Stimulated activated CD8-positive, alpha-beta memory T cell treated with anti-CD3 and anti-CD28 coated beads, Interleukin-2, amount 100 ng/mL, for 48 hours (primary cell): Measurements from ENCODE around the gene CYB5A.
"Not testable (repeated sequence)": the region's sequence is repeated elsewhere in the genome, so short reads cannot be mapped to it uniquely, and the experiment has no call there.

Experiments used
- DNase-seq, 2 donors: peaks; one replicate each; pipeline ENCODE4 v3.0.0-alpha.2; 2020; ENCODE audit warnings: low read depth in 2 of 2

Gene CYB5A, protein sequence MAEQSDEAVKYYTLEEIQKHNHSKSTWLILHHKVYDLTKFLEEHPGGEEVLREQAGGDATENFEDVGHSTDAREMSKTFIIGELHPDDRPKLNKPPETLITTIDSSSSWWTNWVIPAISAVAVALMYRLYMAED

DNA sequence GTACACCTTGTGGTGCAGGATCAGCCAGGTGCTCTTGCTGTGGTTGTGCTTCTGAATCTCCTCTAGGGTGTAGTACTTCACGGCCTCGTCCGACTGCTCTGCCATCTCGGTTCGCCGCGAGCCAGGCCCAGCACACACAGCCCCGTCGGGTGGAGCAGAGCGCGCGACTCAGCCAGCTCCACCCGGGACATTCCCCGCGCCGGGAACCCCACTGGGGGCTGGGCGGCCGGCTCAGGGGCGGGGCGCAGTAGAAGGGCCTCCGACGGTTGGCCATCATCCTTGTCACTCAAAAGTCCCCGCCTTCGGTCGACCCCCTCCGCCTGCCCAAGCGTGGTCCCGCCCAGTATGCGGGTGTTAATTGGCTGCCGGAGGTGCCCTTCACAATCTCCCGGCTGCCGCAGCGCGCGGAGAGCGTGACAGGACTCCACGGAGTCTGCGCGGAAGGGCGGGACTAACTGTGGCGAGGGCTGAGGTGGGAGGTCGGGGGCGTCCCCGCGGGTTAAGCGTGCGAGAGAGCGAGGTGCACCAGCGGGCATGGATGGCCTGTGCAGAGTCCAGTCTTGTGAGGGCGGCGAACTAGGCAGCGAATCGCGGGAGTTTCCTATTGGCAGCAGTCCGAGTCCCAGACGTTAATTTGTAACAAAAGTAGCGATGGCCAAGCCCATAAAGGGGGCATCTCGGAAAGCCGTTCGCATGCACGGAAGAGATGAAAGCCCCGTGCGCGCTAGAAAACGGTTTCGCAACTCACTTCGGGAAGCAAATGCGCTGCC lies at the start of gene CYB5A:
TSS of gene CYB5A (minus strand) at position 193 of the 770 bp plus-strand sequence. CDS start at position 105, 88 bp downstream.
- DNase-seq, result peak; percentile 93 to 96

DNA sequence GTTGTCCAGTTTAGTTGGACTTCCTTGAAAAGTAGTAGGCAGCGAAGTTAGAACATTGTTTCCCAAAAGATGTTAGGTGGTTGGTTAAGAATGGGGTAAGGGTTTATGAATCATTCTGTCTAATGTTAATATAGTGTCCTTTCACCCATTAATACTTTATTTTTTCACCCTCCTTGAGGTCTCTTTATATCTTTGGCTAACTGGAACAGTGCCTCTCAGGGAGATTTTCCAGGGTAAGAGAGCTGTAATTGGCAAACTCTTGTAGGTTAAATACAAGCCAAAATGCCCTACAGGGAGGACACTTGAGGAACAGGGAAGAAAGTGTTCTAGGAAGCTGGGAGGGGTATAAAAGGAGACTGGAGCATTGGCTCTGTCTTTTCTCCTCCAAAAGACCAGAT lies 46.1 kb upstream of the CYB5A start:
- DNase-seq, result no peak

DNA sequence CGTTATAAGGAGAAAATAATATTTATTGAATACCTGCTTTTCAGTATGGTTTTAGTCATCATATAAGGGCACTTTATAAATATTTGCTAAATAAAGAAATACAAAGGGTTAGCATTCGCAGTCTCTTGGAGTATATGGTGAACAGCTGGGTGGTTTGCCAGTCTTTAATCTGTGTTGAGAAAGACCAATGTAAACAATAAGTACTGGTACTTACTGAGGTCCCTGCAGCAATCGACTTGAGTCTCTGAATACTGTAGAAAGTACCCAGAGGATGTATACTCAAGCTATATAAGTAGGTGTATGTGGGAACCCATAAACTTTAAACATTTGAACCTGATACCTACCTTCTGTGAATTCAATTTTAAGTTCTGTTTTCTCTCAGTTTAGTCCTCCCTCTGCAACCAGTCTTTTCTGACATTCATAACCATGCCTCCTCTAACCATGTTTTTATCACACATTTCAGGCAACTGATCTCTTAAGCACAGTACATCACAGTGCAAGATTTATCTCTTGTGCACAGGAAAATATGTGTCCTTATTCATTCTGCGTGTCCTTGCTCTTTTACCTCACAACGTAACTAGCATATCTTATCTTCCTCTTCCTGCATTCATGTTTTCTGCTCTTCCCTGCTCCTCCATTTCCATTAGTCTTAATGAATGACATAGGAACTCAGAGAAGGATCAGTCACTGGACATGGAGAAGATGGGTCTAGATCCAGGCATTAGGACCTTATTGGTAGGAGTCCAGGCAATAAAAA lies 45.6 kb upstream of the CYB5A start:
- DNase-seq, result no peak

DNA sequence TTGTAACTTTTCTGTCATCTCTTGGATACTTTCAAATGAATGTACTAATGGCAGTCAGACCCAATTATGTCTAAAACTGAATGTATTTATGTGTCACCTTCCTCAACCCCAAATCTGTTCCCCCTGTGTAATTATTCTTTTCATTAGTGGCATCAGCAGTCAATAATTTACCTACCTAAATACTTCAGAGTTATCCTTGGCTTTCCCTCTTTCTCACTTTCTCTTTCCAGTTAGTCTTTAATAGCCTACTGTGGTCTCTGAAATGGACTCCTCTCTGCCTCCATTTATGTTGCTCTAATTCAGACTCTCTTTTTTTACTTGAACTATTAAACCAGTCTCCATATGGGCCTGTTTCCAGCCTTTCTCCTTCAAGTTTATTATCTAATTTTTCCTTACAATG lies 44.9 kb upstream of the CYB5A start:
- no peak for DNase-seq

DNA sequence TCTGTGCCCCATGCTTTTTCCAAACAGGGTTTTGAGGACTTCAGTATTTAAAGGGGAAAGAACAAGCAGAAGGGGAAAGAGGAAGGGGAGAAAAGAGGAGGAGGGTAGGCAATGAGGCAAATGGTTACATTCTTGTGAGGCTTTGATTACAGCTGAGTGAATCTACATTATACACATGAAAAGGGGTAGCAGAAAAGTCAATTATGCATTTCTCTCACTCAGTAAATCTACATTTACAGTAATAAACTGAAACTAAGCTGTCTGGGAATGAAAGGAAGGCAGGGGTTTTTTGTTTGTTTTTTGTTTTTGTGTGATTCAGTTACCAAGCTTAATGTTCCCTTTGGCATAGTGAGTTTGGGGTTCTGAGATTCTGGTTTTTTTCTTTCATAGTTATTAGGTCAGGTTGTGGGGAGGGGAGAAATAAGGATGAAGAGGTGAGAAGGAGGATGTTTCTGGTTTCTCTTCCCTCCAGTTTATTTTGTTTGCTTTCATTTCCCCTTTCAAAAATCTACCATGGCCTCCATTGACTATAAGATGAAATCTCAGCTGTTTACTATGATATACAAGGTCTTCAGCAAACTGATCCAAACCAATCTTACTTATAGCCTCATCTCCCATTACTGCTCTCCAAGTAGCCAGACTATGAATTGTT lies 42.6 kb upstream of the CYB5A start:
- no peak for DNase-seq

DNA sequence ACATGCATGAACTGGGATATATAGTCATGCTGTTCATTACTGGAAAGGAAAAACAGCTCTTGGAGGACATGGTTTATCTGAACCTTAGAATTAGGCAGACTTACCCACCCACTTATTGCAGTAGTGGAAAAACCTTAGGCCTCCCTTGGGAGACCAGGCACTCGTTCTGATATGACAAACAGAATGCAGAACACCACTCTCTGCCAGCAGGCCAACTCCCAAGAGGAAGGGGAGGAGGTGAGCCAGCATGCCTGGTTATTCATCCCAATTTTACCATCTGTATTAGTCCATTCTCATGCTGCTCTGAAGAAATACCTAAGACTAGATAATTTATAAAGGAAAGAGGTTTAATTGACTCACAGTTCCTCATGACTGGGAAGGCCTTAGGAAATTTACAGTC lies 41.3 kb upstream of the CYB5A start:
- no peak for DNase-seq

DNA sequence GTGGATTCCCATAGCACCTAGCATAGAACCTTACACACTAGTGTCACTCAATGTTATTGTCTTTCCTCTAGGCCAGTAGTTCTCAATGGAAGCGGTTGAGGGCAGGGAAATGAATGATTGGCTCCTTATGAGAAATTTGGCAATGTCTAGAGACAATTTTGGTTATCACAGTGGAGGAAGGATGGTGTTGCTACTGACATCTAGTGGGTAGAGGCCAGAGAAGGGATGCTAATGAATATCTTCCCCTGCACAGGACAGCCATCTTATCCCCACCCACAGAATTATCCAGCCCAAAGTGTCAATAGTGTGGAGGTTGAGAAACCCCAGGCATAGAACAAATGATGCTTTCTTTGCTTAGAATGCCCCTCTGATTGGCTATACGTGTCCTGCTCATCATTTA lies 39.6 kb upstream of the CYB5A start:
- no peak for DNase-seq

DNA sequence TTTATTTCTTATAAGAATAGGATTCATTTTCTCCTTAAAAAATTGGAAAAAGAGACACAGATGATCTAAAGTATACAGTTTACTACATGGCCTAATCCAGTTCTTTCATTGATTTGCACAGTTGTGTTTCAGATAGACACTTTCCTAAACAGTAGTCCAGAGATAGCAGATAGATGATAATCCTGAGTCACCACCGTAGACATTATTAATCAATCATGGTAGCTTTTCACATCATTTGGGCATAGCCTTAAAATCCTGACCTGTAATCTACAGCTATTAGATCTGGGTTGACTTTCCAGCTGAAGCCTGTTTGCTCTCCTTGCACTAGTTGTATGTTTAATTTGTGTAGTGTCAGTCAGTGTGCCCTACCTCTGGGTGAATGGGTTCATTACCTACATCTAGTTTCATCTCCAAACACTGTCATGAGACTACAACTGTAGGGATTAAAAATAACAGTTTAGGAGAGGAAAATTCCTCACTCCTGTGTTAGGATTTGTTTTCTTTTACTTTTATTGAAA lies 38.0 kb upstream of the CYB5A start:
- no peak for DNase-seq

DNA sequence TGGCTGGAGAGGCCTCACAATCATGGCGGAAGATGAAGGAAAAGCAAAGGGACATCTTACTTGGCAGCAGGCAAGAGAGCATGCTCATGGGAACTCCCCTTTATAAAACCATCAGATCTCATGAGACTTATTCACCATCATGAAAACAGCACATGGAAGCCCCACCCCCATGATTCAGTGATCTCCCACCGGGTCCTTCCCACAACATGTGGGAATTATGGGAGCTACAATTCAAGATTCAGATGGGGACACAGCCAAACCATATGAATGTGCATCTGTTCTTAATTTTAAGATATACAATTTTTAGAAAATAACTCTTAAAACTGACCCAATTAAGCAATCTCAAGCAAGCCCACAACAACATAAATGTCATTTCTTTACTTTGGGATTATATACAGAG lies 36.4 kb upstream of the CYB5A start:
- no peak for DNase-seq

DNA sequence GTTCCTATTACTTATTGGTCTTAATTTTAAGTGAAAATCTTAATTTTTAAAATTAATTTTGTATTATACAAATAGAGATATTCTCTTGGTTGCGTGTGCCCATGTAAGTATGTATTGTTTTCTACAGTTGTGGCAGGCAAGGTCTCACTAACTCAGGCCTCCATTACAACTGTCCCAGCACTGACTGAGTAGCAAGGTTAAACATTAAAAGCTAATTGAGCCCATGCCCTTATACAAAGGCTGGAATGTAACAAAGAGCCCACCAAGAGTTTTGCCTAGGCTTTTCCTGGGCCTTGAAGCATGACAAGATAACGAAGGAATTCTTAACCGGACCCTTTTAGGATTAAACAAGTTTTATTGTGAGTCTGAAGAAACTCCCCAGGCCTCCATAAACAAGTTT lies 35.0 kb upstream of the CYB5A start:
- DNase-seq, result not testable (repeated sequence)

DNA sequence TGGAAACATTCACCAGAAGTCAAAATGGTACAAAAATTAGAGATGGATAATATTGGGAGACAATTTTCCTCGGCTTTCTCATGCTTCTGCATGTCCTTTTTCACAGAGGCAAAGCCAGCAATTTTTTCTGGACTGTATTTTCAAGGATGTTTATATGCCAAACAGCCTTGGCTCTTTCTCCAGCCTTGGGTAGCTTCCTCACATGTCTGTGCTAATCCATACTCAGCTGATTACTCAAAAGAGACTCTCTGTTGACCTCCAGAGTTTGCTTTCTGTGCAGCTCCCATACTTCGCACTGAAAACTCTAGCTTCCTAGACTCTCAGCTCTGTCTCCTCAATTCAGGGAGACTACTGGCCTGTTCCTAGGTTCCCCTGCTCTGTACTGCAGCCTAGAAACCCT lies 34.5 kb upstream of the CYB5A start:
- no peak for DNase-seq

DNA sequence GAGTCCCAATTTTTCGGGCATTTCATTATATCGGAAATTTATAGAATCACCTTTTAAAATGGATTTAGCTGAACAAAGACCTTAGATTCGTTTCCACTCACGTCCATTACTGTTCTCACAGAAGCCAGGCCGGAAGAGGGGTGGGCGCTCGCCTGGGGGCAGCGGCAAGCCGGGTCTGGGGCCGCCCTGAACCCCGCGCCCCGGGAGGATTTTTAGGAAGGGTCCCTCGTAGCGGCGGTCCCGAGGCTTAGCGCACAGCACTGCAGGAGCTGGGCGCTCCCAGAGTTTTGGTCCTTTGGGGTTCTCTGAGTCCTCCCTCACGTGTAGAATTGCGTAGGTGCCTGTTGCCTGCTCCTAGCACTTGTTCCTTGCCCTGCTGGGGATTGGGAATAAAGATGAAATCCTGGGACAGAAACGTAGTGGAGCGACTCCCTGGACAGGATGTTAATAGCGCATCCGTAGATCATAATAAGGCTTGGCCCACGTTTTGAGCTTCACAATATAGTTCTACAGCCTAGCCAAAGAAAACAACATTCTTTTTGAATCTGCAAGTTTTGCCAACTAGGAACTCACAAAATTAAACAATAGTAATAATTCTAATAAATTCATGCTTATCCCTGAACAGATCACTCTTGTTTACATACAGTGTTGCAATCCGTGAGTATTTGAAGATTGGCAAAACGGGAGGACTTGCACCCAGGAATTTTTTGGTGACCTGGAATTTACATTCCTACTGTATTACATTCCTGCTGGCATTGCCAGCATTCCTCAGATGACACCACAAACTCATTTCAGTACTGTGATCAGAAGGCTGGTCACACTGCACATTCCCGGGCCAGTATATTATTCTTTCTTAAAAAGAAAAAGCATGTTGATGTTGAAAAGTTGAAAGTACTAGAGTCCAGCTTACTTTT lies 24.8 kb upstream of the CYB5A start:
- no peak for DNase-seq

DNA sequence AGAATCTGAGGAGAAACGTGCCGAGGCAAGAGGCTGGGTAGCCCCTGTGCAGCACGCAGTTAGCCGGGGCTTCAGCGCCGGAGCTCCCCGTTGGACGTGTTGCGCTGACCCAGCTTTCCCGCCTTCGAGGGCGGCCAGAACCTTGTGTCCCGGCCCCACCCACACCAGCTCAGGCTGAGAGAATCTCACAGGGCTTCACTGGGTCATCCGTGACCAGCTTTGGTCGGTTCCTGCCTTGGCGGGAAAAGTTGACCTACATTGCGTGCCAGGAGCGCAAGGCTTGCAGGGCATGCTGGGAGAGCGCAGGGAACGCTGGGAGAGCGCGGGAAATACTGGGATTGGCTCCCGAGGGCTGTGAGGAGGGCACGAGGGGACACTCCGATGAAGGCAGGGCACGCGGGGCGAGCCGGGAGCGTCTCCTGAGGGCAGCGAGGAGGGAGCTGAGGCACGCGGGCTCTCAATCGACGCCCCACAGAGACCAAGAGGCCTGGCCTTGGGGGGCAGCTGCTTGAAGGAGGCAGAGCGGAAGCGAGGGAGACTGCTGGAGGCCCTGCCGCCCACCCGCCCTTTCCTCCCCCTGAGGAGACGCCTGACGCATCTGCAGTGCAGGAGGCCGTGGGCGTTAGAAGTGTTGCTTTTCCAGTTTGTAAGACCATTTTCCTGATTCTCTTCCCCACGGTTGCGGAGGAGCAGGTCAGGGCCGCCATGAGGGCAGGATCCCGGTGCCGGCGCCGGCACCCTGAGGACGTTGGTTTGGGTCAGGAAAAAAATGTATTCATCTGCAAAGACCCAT lies 23.9 kb upstream of the CYB5A start, which contains the start of gene C18orf63:
TSS of gene C18orf63 (plus strand) at position 376 of the 793 bp plus-strand sequence. CDS start 2,027 bp downstream, outside the sequence.
- no peak for DNase-seq

DNA sequence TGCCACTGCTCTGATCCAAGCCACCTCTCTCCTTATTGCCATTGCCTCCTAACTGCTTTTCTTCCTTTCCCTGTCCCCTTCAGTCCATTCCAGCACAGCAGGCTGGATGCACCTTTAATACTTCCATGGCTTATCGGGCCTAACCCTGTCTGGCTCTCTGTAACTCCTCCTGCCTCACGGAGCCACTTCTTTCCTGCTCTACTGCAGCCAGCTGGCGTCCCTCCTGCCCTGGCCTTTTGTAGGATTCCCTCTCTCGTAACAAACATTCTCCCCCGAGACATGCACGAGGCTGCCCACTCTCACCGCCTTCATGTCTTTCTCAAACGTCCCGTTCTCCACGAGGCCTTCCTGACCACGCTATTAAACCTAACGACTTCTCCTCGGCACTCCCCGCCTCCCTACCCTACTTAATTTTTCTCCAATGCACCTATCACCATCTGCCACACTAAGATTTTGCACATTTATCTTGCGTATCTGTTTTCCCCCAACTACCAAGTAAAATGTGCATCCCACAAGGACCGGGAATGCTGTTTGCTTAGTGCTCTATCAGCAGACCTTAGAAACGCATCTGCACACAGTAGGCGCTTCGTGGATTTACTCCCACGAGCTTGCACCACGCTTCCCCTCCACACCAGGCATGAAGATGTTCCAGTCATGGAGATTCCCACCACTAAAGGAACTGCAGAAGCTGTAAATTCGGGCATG lies 23.1 kb upstream of the CYB5A start:
- no peak for DNase-seq

DNA sequence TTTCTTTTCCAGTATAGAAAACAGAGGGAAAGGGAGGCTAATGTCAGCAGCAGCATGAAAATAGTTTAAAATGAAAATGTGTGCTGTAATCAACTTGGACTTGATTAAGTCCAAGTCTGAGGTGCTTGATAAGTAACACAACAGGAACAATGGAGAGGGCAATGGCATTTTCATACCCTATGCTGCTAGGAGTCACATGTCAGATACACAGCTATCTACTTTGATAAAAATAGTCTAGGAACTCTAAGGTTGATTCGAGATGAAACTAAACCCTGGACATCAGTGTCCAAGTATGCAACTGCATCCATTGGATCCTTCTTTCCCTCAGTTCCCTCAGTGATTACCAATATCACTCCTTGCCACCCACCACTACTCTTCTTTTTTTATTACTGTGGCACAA lies 19.2 kb upstream of the CYB5A start:
- DNase-seq, result no peak

DNA sequence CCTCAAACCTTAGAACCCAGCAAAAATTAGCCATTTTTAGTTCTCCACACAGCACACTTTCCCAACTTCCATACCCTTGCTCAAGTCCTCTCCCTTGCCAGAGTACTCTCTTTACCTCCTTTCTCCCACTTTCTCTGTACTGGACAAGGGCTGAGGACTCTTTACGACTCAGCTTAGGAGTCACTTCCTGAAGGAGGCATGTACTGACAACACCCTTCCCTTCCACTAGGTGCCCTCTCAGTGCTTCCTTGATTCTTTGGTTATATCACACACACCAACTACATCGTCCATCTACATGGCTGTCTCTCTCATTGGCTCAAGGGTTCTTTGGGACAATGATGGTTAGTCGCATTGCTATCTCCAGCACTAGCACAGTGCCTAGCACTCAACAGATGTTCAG lies 18.6 kb upstream of the CYB5A start:
- no peak for DNase-seq

DNA sequence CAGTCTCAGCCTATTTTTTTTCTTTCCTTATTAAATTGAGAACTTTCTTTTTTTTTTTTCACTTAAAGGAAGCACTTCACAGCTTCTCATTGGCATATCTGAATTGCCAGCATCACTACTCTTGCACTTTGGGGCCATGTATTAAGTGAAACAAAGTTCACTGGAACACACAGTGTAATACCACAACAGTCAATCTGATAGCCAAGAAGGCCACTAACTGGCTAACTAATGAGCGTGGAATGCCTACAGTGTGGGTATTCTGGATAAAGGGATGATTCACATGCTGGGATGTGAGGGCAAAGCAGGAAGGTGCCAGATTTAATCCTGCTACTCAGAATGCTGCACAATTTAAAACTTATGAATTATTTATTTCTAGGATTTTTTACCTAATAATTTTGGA lies 12.2 kb upstream of the CYB5A start:
- no peak for DNase-seq

DNA sequence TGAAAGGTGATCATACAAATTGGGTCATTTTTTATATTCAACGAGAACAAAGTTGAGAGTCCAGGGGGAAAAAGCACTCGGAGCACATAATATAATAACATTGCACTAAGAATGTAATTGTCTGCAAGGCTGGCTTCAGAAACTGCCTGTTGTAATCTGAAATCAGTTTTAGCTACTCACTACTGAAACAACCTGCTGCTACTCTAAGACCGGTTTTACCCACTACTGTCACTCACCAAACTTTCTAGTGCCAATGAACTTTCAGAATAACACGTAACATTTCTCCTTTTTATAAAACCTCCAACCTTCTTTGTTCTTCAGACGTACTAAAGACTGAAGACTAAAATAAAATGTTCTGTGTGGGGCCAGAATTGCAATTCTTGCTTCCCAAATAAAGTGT lies 11.5 kb upstream of the CYB5A start:
- DNase-seq, result no peak

DNA sequence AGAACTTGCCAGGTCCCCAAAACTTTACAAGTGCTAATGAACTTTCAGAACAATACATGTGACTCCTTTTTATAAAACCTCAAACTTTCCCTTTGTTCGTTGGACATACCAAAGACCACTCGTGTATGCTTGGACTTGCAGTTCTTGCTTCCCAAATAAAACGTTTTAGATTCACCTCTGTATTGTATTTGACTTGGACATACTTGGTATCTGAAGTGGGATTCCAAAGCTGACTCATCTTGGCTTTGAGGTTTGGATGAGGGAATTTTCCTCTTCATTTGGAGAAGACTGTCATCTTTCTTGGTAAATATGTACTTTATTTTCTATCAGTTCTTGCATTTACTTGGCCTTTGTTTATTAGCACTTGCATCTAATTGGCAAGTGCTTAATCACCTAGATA lies 8.0 kb upstream of the CYB5A start:
- no peak for DNase-seq

DNA sequence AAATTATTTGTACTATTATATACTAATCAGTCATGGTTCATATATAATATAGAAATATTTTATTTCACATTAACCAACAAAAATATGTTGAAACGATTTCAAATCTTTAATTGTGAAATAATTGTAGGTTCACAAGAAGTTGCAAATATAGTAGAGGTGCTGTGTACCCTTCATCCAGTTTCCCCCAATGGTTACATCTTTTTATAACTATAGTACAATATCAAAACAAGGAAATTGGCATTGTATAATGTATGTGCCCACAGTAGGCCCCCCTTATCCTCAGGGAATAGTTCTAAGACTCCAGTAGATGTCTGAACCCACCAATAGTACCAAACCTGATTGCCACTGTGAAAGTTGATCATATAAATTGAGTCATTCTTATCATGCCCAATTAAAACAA lies 7.4 kb upstream of the CYB5A start:
- DNase-seq, result no peak
